HEK293 (cell line): ENCODE data around the gene RBM17.

Experiments used
- CTCF ChIA-PET: fragments of 350-600 bp; formaldehyde crosslinking; extraction: SDS; loops from one replicate; lab custom pipeline; 2021; ENCODE audit warnings: antibody characterized with exemption; lab: Yijun Ruan, JAX
- POLR2A ChIA-PET: fragments of 300-600 bp; formaldehyde crosslinking; extraction: SDS; loops from one replicate; lab custom pipeline; 2020; ENCODE audit warnings: antibody characterized with exemption, inconsistent platforms; lab: Yijun Ruan, JAX
- H3K27ac ChIP-seq: fragments of 200-500 bp; sonication (Bioruptor generic); 2 replicates; pipeline ENCODE4 v1.5.1; 2014; ENCODE audit warnings: low read depth, low read length, control low read depth, inconsistent platforms; ENCODE audit errors: extremely low read depth
- H3K36me3 ChIP-seq, 2 experiments: fragments of 200-500 bp in 1 of 2; sonication (Bioruptor generic) in 1 of 2; 1 replicate in 1 of 2; 2 replicates in 1 of 2; pipeline ENCODE4 v1.5.1; 2014 to 2017; ENCODE audit warnings: inconsistent platforms in 2 of 2, low read length in 2 of 2; ENCODE audit not compliant: control insufficient read depth in 2 of 2, insufficient read depth in 1 of 2
- H3K4me1 ChIP-seq: fragments of 200-500 bp; sonication (Bioruptor generic); 2 replicates; pipeline ENCODE4 v1.5.1; 2014; ENCODE audit warnings: mild to moderate bottlenecking, low read length, inconsistent platforms; ENCODE audit not compliant: control insufficient read depth, insufficient read depth
- H3K4me3 ChIP-seq: 2 replicates; pipeline ENCODE4 v1.5.1; 2011; ENCODE audit warnings: low read depth, mild to moderate bottlenecking, control low read depth, low read length, moderate library complexity
- H3K9me3 ChIP-seq: fragments of 200-500 bp; sonication (Bioruptor generic); 2 replicates; pipeline ENCODE4 v1.5.1; 2014; ENCODE audit warnings: low read depth, low read length, inconsistent platforms; ENCODE audit not compliant: control insufficient read depth, insufficient read depth
- GLIS2 ChIP-seq: fragments of 450-650 bp; formaldehyde crosslinking; IDR thresholded peaks from 2 replicates; pipeline ENCODE4 v1.5.1; 2016; ENCODE audit warnings: missing biosample characterization, missing genetic modification characterization
- PATZ1 ChIP-seq: fragments of 450-650 bp; formaldehyde crosslinking; IDR thresholded peaks from 2 replicates; pipeline ENCODE4 v1.5.1; 2016; ENCODE audit warnings: missing biosample characterization, missing genetic modification characterization
- PBX3 ChIP-seq: sonication (generic); formaldehyde crosslinking; IDR thresholded peaks from 2 replicates; pipeline ENCODE4 v1.8.1; 2022; ENCODE audit warnings: mild to moderate bottlenecking, moderate library complexity, missing genetic modification reagents
- PRDM10 ChIP-seq: fragments of 450-650 bp; formaldehyde crosslinking; IDR thresholded peaks from 2 replicates; pipeline ENCODE4 v1.5.1; 2016; ENCODE audit warnings: missing biosample characterization, missing genetic modification characterization
- REST ChIP-seq: fragments of 450-650 bp; formaldehyde crosslinking; IDR thresholded peaks from 2 replicates; pipeline ENCODE4 v1.5.1; 2016; ENCODE audit warnings: missing biosample characterization, missing genetic modification characterization
- ZBTB10 ChIP-seq: fragments of 450-650 bp; formaldehyde crosslinking; IDR thresholded peaks from 2 replicates; pipeline ENCODE4 v1.5.1; 2016; ENCODE audit warnings: missing biosample characterization, missing genetic modification characterization
- ZBTB7A ChIP-seq: fragments of 450-650 bp; formaldehyde crosslinking; IDR thresholded peaks from 2 replicates; pipeline ENCODE4 v1.5.1; 2016; ENCODE audit warnings: low read depth, missing biosample characterization, missing genetic modification characterization
- ZEB2 ChIP-seq: fragments of 450-650 bp; formaldehyde crosslinking; IDR thresholded peaks from 2 replicates; pipeline ENCODE4 v1.5.1; 2016; ENCODE audit warnings: missing biosample characterization, missing genetic modification characterization
- ZFP41 ChIP-seq: fragments of 450-650 bp; formaldehyde crosslinking; IDR thresholded peaks from 2 replicates; pipeline ENCODE4 v1.5.1; 2016; ENCODE audit warnings: missing biosample characterization, missing genetic modification characterization, borderline replicate concordance
- ZNF157 ChIP-seq: fragments of 450-650 bp; formaldehyde crosslinking; IDR thresholded peaks from 2 replicates; pipeline ENCODE4 v1.5.1; 2016; ENCODE audit warnings: missing biosample characterization, missing genetic modification characterization
- ZNF184 ChIP-seq: fragments of 450-650 bp; IDR thresholded peaks from 2 replicates; pipeline ENCODE4 v1.5.1; 2018; ENCODE audit warnings: missing biosample characterization, mild to moderate bottlenecking, missing genetic modification characterization
- ZNF239 ChIP-seq: fragments of 450-650 bp; formaldehyde crosslinking; IDR thresholded peaks from 2 replicates; pipeline ENCODE4 v1.5.1; 2016; ENCODE audit warnings: missing biosample characterization, missing genetic modification characterization
- ZNF24 ChIP-seq: fragments of 450-650 bp; formaldehyde crosslinking; IDR thresholded peaks from 2 replicates; pipeline ENCODE4 v1.5.1; 2016; ENCODE audit warnings: missing biosample characterization, missing genetic modification characterization
- ZNF394 ChIP-seq: fragments of 450-650 bp; formaldehyde crosslinking; IDR thresholded peaks from 2 replicates; pipeline ENCODE4 v1.5.1; 2016; ENCODE audit warnings: missing biosample characterization, missing genetic modification characterization, mild to moderate bottlenecking, moderate library complexity, borderline replicate concordance
- ZNF416 ChIP-seq: fragments of 450-650 bp; formaldehyde crosslinking; IDR thresholded peaks from 2 replicates; pipeline ENCODE4 v1.5.1; 2016; ENCODE audit warnings: missing biosample characterization, missing genetic modification characterization
- ZNF48 ChIP-seq: fragments of 450-650 bp; formaldehyde crosslinking; IDR thresholded peaks from 2 replicates; pipeline ENCODE4 v1.5.1; 2016; ENCODE audit warnings: missing biosample characterization, missing genetic modification characterization
- ZNF610 ChIP-seq: fragments of 450-650 bp; formaldehyde crosslinking; IDR thresholded peaks from 2 replicates; pipeline ENCODE4 v1.5.1; 2016; ENCODE audit warnings: missing biosample characterization, missing genetic modification characterization, borderline replicate concordance
- ZNF670 ChIP-seq: fragments of 450-650 bp; formaldehyde crosslinking; IDR thresholded peaks from 2 replicates; pipeline ENCODE4 v1.5.1; 2016; ENCODE audit warnings: missing biosample characterization, missing genetic modification characterization, low read depth
- ZNF768 ChIP-seq: fragments of 450-650 bp; formaldehyde crosslinking; IDR thresholded peaks from 2 replicates; pipeline ENCODE4 v1.5.1; 2018; ENCODE audit warnings: missing biosample characterization, mild to moderate bottlenecking, missing genetic modification characterization

RBM17 gene

GRCh38 chr10:6143181-6143580, 54.3 kb downstream of the RBM17 start:
- POLR2A ChIA-PET, result interaction anchor here (0.7 kb wide), 2 partner anchors 205 to 578 kb away, joined by 3 to 5 read pairs; no protein-coding TSS in a partner anchor
- H3K27ac ChIP-seq, result no peak overlapping the region
- H3K36me3 ChIP-seq, result peaks cover 0 to 11% of the 10 kb centered on the region in 2 experiments; a peak in 1 of 3 replicates

GRCh38 chr10:6144406-6145165, 55.8 kb downstream of the RBM17 start:
- ChIA-PET CTCF (interaction anchor here (0.9 kb wide), 1 partner anchor 9 kb away, joined by 4 read pairs; no protein-coding TSS in a partner anchor), POLR2A (interaction anchor here (0.9 to 1.5 kb wide), 8 partner anchors 9 to 257 kb away, joined by 3 to 10 read pairs (median 4); partner anchors contain the start of gene PFKFB3)
- Histone ChIP-seq H3K27ac (peak overlapping the region; percentile 71; the same call in 1 of the 2 replicates), H3K4me1 (no peaks in the 10 kb centered on the region), H3K9me3 (no peaks in the 10 kb centered on the region), H3K36me3 (peaks cover 0 to 13% of the 10 kb centered on the region in 2 experiments; a peak in 1 of 3 replicates), H3K4me3 (peak overlapping the region; percentile 60)
- TF ChIP-seq ZNF184, result peak; percentile 17; the same call in 1 of the 2 replicates
- TF ChIP-seq PATZ1 (tag by site-specific recombination), result peak; percentile 69
- peak; percentile 80 for TF ChIP-seq PRDM10 (tag by site-specific recombination)
- 0 out of 2 replicates have a peak, but pooled peaks have one; percentile 41 for TF ChIP-seq ZEB2 (tag by site-specific recombination)
- TF ChIP-seq ZNF416 (tag by site-specific recombination), result no peak
- no peak for TF ChIP-seq ZBTB7A (tag by site-specific recombination)
- TF ChIP-seq PBX3 (CRISPR knock-in tag), result peak; percentile 74; the same call in 1 of the 2 replicates
- peak; percentile 17; the same call in 1 of the 2 replicates for TF ChIP-seq GLIS2 (tag by site-specific recombination)
- TF ChIP-seq ZBTB10 (tag by site-specific recombination), result 0 out of 2 replicates have a peak, but pooled peaks have one; percentile 33

More at GRCh38 chr10:6143181-6143580, 54.3 kb downstream of the RBM17 start:
- Histone ChIP-seq H3K4me3 (no peak overlapping the region), H3K9me3 (no peaks in the 10 kb centered on the region), H3K4me1 (no peaks in the 10 kb centered on the region)
- CTCF ChIA-PET, result interaction anchor here (0.9 kb wide), 1 partner anchor 527 kb away, joined by 3 read pairs; no protein-coding TSS in a partner anchor
- TF ChIP-seq ZNF670 (tag by site-specific recombination) (no peak), ZNF768 (tag by site-specific recombination) (no peak), ZFP41 (no peak), REST (tag by site-specific recombination) (no peak), ZNF24 (no peak), ZNF157 (tag by site-specific recombination) (no peak), ZNF48 (tag by site-specific recombination) (no peak), ZNF239 (tag by site-specific recombination) (no peak), ZNF610 (tag by site-specific recombination) (no peak), ZNF394 (tag by site-specific recombination) (no peak)
